Dendritic cell treated with granulocyte-macrophage colony-stimulating factor and Interleukin-4, amounts not matched to agents 40 ng/mL and 50 ng/mL, for 4 days (primary cell): ENCODE data around the gene GLUD1.
"Not testable (repeated sequence)": the region's sequence is repeated elsewhere in the genome, so short reads cannot be mapped to it uniquely, and the experiment has no call there.

Source experiments
- H3K27ac Mint-ChIP-seq: one replicate; pipeline ENCODE4 v1.8.0; 2022; ENCODE audit warnings: mild to moderate bottlenecking, mixed read lengths
- H3K27me3 Mint-ChIP-seq: one replicate; pipeline ENCODE4 v1.8.0; 2022; ENCODE audit warnings: mild to moderate bottlenecking, mixed read lengths
- H3K36me3 Mint-ChIP-seq: one replicate; pipeline ENCODE4 v1.8.0; 2022; ENCODE audit warnings: low read depth, mixed read lengths
- H3K4me1 Mint-ChIP-seq: one replicate; pipeline ENCODE4 v1.8.0; 2022; ENCODE audit warnings: low read depth, mixed read lengths
- H3K4me3 Mint-ChIP-seq: one replicate; pipeline ENCODE4 v1.8.0; 2022; ENCODE audit warnings: mild to moderate bottlenecking, moderate library complexity, mixed read lengths
- H3K9me3 Mint-ChIP-seq: one replicate; pipeline ENCODE4 v1.8.0; 2022; ENCODE audit warnings: mixed read lengths
- intact Hi-C: fragments of 100-400 bp; cut with micrococcal nuclease; formaldehyde crosslinking; loops from one replicate; pipeline ENCODE4 v1.15.0; 2022

The GLUD1 gene

DNA sequence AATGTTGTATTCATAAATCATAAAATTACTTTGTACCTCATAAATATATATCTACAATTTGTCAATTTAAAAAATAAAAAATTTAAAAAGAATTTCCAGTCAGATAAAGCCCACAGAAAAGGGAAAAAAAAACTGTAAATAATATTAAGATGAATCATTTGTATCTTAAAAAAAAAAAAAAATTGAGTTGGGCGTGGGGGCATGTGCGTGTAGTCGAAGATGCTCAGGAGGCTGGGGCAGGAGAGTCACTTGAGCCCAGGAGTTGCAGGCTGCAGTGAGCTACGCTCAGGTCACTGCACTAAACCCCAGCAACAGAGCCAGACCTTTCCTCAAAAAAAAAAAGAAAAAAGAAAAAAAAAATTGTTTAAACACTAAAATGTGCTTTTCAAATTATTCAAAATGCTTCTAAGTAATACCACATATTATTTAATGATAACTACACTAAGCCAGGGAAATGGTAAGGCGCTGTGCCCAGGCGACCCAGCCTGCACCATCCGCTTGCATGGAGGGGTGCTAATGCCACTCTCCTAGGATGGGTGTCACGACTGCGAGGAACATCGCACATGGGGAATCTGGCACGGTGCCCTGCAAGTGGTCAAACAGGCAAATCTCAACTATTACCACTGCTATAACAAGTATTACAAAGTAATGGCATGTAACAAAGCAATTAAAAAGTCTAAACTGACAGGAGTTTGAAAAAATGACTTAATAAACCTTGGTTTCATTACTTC, 15.4 kb downstream of the GLUD1 start:
- Mint-ChIP-seq H3K9me3 (no peaks in the 10 kb centered on the region), H3K36me3 (peaks cover 53% of the 10 kb centered on the region), H3K4me1 (peaks cover 19% of the 10 kb centered on the region), H3K27ac (no peak overlapping the region), H3K4me3 (no peak overlapping the region), H3K27me3 (no peaks in the 10 kb centered on the region)
- intact Hi-C loops: no loop called here

DNA sequence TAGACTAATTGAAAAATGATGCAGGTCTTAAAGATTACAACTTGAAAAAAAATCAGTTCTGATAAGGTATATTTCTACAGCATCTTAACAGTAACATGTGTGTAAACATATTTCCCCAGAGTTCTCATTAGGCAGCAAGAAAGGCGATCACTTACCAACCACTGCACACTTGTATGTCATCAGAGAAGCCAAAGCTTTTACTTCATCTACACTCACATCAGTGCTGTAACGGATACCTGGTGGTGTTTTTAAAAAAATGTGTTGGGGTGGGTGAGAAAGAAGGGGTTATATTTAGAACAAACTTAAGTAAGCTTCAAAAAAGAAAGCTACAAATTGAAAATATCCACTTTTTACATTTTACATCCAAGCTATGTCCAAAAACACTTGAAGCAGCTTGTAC, 18.2 kb downstream of the GLUD1 start:
- H3K4me1 Mint-ChIP-seq, H3K9me3 Mint-ChIP-seq, H3K27ac Mint-ChIP-seq, H3K27me3 Mint-ChIP-seq, H3K4me3 Mint-ChIP-seq, intact Hi-C loops: not testable (repeated sequence)
- peaks cover 63% of the 10 kb centered on the region for H3K36me3 Mint-ChIP-seq

DNA sequence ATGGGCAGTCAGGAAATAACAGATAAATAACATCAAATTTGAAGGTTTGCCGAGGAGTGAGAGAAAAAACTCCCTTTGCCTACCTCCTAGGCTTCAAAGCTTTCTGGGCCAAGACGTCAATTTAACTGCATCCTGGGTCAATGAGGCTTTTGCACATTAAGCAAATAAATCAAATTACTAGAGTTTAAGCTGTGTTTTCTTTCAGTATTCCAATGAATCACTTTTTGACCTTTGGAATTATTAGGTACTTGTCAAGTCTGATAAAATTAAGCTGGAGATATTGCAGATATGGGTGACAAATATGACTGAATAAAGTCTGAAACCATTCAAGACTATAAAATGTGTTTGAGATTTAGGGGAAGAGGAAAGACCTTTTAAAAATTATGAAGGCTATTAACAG, 22.2 kb downstream of the GLUD1 start:
- no peak overlapping the region for H3K27ac Mint-ChIP-seq
- H3K4me3 Mint-ChIP-seq: no peak overlapping the region
- intact Hi-C loops: no loop called here
- H3K4me1 Mint-ChIP-seq: peaks cover 4% of the 10 kb centered on the region
- no peaks in the 10 kb centered on the region for H3K27me3 Mint-ChIP-seq
- no peaks in the 10 kb centered on the region for H3K9me3 Mint-ChIP-seq
- H3K36me3 Mint-ChIP-seq: peaks cover 83% of the 10 kb centered on the region

DNA sequence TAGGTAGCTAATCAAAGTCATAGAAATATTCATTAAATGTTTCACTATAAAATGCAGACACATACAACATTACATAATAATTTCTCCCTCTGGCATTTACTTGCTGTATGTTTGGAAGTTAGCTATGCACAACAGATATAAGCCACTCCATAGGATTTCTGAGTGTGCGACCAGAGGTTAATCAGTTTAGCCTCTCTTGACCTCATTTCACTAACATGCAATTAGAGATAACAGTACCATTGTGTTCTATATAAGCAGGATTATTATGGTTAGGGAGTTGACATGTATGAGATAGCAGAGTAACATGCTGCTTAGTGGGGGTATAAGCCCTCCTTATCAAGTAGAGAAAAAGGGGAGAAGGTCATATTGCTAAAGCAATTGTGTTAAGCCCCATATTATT, 26.4 kb downstream of the GLUD1 start:
- Mint-ChIP-seq H3K27me3 (no peaks in the 10 kb centered on the region), H3K27ac (no peak overlapping the region), H3K9me3 (no peaks in the 10 kb centered on the region)

DNA sequence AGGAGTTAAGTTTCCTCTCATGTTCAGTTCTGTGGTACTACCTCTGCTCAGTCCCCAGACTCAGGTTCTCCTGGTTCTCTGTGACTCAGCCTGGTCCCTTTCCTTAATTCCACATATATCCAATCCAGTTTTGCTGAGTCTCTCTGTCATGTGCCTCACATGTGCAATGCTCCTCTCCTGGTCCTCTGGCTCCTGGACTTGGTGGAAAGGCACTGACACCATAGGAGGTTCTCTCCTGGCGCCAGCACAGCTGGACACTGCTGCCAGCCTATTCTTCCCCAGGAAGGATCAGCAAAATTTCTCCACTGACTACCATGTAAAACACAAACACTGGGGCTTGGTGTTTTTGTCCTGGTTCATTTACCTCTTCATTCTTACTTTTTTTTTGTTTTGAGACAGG, 27.8 kb downstream of the GLUD1 start:
- Mint-ChIP-seq H3K9me3 (no peaks in the 10 kb centered on the region), H3K4me3 (no peak overlapping the region), H3K27me3 (no peaks in the 10 kb centered on the region), H3K36me3 (peaks cover 98% of the 10 kb centered on the region), H3K4me1 (peaks cover 4% of the 10 kb centered on the region), H3K27ac (peak overlapping the region; percentile 19)
- intact Hi-C loops: no loop called here

More for the DNA sequence above, 26.4 kb downstream of the GLUD1 start:
- Mint-ChIP-seq H3K4me1 (peaks cover 4% of the 10 kb centered on the region), H3K36me3 (peaks cover 100% of the 10 kb centered on the region), H3K4me3 (no peak overlapping the region)
- intact Hi-C loops: no loop called here

DNA sequence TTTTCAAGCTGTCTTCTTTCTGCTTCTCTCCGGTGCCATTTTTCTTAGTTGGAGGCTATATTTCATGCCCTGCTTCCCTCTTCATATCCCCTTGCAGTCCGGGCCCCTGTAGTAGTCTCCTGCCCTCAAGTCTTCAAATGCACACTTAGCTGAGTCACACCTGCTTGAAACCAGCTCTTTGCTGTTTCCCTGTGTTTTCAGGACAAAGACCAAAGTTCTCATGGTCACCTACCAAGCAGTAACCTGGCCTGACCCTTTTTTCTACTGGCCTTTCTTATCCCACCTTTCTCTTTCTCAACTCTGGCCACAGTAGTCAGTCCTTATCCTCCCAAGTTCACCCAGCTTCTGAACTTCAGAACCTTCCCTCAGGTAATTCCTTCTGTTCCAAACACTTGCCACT, 28.5 kb downstream of the GLUD1 start:
- H3K36me3 Mint-ChIP-seq: peaks cover 98% of the 10 kb centered on the region
- no peaks in the 10 kb centered on the region for H3K9me3 Mint-ChIP-seq
- peak overlapping the region; percentile 19 for H3K27ac Mint-ChIP-seq
- H3K4me1 Mint-ChIP-seq: peaks cover 4% of the 10 kb centered on the region
- intact Hi-C loops: no loop called here
- H3K4me3 Mint-ChIP-seq: no peak overlapping the region
- H3K27me3 Mint-ChIP-seq: no peaks in the 10 kb centered on the region

DNA sequence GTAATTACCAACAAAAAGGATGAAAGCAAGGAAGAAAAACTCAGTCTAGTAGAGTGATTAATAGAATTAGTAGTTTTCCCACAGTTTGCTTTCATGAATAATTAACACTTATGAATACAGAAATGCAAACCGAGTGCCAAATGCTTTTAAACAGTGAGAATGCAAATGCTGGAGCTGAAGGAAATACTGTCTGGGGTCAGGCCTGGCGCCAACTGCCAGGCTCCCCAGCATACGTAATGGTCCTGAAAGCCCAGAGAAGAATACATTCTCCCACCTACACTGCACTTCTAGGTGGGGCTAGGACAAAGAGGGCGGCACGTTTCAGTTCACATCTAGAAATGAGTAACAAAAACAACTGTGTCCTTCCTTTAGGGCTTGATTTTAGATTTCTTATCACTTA, 30.0 kb downstream of the GLUD1 start:
- peaks cover 2% of the 10 kb centered on the region for H3K4me1 Mint-ChIP-seq
- intact Hi-C loops: no loop called here
- no peaks in the 10 kb centered on the region for H3K9me3 Mint-ChIP-seq
- no peak overlapping the region for H3K4me3 Mint-ChIP-seq
- peaks cover 98% of the 10 kb centered on the region for H3K36me3 Mint-ChIP-seq
- no peaks in the 10 kb centered on the region for H3K27me3 Mint-ChIP-seq
- no peak overlapping the region for H3K27ac Mint-ChIP-seq

DNA sequence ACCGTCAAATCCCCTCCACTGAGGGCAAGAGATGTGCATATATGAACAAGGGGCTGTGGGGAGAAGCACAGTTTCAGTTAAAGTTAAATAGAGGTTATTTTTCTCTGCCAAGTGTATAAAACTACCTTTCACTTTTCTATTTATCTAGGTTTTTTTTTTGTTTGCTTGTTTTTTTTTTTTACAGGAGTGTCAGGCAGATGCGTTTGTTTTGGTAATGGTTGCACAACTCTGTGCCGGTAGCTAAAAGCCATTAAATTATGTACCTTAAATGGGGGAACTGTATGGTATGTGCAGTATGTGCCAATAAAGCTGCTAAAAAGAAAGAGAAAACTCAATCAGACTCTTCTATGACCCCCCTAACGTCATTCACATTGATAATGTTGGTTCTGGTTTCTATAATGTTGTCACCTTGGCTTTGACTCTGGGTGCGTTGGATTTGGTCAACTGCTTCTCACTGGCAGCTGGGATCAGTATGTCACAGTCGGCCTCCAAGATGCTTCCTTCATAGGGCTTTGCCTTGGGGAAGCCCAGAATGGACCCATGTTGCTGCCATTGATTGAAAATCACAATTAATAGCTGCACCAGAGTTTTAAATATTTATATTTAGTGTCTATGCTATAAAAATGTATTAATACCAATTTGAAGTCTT, 34.2 kb downstream of the GLUD1 start:
- Mint-ChIP-seq H3K27me3 (no peaks in the 10 kb centered on the region), H3K36me3 (peaks cover 91% of the 10 kb centered on the region)

DNA sequence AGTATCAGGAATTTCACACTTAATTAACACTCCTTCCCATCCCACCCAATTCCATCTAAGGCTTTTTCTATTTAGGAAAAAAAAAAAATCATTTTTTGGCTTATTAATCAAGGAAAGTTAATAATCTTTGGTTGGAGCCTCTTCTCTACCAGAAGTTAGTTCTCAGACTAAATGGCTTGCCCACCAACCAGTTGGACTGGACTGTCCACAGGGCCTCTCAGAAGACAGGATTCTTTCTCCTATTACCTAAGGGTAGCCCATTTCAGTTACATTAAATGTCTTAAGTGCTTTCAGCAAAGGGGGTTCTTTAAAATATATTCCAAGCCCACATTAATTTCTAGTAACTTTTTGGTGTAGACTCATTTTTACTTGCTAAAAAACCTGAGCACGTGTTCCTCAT, 35.2 kb downstream of the GLUD1 start:
- H3K27me3 Mint-ChIP-seq: no peaks in the 10 kb centered on the region
- no peak overlapping the region for H3K4me3 Mint-ChIP-seq
- H3K27ac Mint-ChIP-seq: no peak overlapping the region
- no peaks in the 10 kb centered on the region for H3K4me1 Mint-ChIP-seq
- H3K36me3 Mint-ChIP-seq: peaks cover 81% of the 10 kb centered on the region
- no peaks in the 10 kb centered on the region for H3K9me3 Mint-ChIP-seq
- intact Hi-C loops: no loop called here

More for the DNA sequence above, 34.2 kb downstream of the GLUD1 start:
- Mint-ChIP-seq H3K4me1 (no peaks in the 10 kb centered on the region), H3K4me3 (no peak overlapping the region), H3K27ac (no peak overlapping the region), H3K9me3 (no peaks in the 10 kb centered on the region)
- intact Hi-C loops: no loop called here

DNA sequence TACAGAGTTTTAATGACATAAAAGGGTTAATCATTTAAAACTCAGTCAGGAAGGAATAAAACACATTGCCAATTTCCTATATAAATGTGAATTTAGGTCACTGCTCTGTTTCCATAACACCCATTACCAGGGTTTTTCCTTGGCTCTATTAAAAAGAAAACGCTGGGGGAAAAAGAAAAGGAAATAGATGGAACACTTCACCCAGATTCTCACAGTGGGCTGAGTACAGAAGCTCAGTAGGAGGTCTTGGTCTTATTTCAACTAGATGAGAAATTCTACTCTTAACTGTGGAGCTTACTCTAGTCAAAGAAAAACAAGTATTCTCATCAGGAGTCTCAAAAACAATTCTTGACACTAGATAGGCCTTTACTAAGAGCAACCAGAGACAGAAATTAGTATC, 36.5 kb downstream of the GLUD1 start:
- H3K36me3 Mint-ChIP-seq: peaks cover 74% of the 10 kb centered on the region
- intact Hi-C loops: no loop called here
- no peaks in the 10 kb centered on the region for H3K9me3 Mint-ChIP-seq

DNA sequence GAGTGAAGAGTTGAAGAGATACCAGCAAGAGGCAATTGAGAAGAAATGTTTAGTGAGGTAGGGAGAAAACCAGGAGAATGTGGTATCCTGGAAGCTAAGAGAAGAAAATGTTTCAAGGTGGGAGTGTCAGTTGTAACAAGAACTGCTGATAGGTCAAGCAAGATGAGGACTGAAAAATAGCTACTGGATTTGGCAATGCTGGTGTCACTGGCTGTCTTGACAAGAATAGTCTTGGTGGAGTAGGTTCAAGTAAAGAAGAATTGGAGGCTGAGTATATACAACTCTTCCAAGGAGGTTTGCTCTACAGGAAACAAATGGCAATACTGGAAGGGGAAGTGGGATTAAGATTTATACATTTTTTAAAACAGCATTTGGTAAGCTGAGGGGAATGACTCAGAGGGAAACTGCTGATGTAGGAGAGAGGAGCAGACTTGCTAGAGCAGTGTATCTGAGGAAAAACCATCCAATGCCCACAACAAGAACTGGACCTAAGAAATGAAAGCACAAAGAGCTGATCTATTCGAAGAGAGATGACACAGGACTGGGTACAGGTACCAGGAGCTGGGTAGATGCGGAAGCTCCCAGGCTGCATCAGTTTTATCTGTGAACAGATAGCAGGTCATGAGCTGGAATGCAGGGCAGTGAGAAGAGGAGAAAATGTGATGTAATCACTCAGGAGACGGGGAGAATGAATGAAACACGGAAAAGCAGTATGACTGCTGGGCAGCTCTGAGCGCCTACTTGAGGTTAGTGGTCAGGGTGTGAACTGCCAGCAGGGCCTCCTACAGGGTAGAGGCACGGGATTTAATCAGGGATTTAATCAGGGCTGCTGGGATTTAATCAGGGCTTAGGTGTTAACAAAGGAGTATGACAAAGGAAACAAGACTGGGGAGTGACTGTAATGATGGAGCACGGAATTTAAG, 40.0 kb downstream of the GLUD1 start:
- Mint-ChIP-seq H3K36me3 (peaks cover 72% of the 10 kb centered on the region), H3K27me3 (no peaks in the 10 kb centered on the region), H3K4me3 (no peak overlapping the region), H3K27ac (no peak overlapping the region), H3K4me1 (no peaks in the 10 kb centered on the region), H3K9me3 (no peaks in the 10 kb centered on the region)
- intact Hi-C loops: loop anchor here (2.0 kb wide), 1 partner anchor 40 kb away; the partner anchor contains the start of genes GLUD1 and SHLD2

More for the DNA sequence above, 36.5 kb downstream of the GLUD1 start:
- Mint-ChIP-seq H3K27me3 (no peaks in the 10 kb centered on the region), H3K27ac (no peak overlapping the region), H3K4me1 (no peaks in the 10 kb centered on the region), H3K4me3 (no peak overlapping the region)

DNA sequence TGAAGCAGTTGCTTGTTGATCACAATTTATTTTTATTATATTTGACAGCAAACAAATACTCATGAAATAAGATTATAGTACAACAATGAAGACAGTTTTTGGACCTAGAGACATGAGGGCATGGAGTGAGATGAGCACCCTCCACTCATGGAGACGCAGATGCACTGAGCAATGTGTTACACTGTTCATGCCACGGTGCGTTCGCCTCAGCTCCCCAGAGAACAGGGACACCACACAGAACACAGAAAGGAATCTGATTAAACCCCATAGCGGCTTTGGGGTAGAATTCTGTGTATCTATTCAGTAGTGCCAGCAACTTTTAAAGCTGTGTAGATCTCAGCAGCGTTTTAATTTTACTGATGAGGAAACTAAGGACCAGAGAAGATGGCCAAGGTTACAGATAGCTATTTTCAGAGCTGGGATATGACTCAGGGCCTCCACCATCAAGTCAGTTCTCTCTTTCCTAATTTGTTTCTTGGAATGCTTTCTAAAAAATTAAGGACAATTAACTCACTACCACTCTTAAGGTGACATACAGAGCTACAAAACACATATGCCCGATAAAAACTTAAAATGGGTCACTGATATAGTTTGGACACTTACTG, 41.0 kb downstream of the GLUD1 start:
- Mint-ChIP-seq H3K4me1 (no peaks in the 10 kb centered on the region), H3K4me3 (no peak overlapping the region), H3K9me3 (no peaks in the 10 kb centered on the region), H3K36me3 (peaks cover 72% of the 10 kb centered on the region), H3K27ac (no peak overlapping the region), H3K27me3 (no peaks in the 10 kb centered on the region)
- intact Hi-C loops: loop anchor here (2.0 kb wide), 1 partner anchor 41 kb away; the partner anchor contains the start of genes GLUD1 and SHLD2

DNA sequence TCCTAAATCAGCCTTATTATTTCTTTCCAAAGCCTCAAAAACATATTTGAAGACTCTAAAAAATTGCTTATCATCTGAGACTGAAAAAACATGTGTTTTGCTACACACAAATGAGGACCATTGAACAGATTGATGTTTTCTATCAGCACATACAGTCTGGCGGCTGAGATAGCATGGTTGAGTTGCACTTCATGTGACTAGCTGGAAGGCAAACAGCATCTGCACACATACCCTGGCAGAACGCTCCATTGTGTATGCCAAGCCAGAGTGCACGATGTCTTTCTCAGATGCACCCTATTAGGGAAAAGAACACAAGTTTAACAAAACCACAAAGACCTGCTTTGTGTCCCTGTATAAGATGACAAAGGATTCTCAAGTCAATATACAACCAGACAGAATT, 41.5 kb downstream of the GLUD1 start:
- Mint-ChIP-seq H3K27me3 (no peaks in the 10 kb centered on the region), H3K27ac (no peak overlapping the region), H3K9me3 (no peaks in the 10 kb centered on the region), H3K4me1 (no peaks in the 10 kb centered on the region), H3K36me3 (peaks cover 72% of the 10 kb centered on the region), H3K4me3 (no peak overlapping the region)
- intact Hi-C loops: no loop called here
